CD4-positive, alpha-beta T cell (primary cell): ENCODE data around the gene AIFM2. TPM values are rescaled to one million over a fixed set of nuclear protein-coding genes. Genes with fewer than 3 reads are reported as not detected.
"Not testable (repeated sequence)": the region's sequence is repeated elsewhere in the genome, so short reads cannot be mapped to it uniquely, and the experiment has no call there.

Experiments
- ATAC-seq: fragments of 200-7000 bp; cut with Tn5 transposase; one replicate; pipeline ENCODE4 v1.10.0; 2022; ENCODE audit warnings: mild to moderate bottlenecking; ENCODE audit not compliant: poor library complexity
- CTCF ChIA-PET: fragments of 350-600 bp; sonication (Branson Sonifier 250); formaldehyde crosslinking; loops from one replicate; lab custom pipeline; 2021; ENCODE audit warnings: antibody characterized with exemption, inconsistent platforms; lab: Charles Lee
- POLR2A ChIA-PET: fragments of 350-600 bp; sonication (Branson Sonifier 250); formaldehyde crosslinking; loops from one replicate; lab custom pipeline; 2021; ENCODE audit warnings: antibody characterized with exemption, inconsistent platforms; lab: Charles Lee
- DNase-seq, 14 experiments: peaks; one replicate each; pipeline ENCODE4 v3.0.0-alpha.2; 2013 to 2020; ENCODE audit warnings: mixed read lengths in 2 of 14
- H3K27ac ChIP-seq, 2 donors: one replicate each; pipeline versions ENCODE4 v1.5.1 to v1.7.0; 2013; ENCODE audit warnings: low read length in 2 of 2, low read depth in 1 of 2, mild to moderate bottlenecking in 1 of 2
- H3K27me3 ChIP-seq, 2 experiments: 1 replicate in 1 of 2; 2 replicates in 1 of 2; pipeline versions ENCODE4 v1.6.1 to v1.7.0; 2013; ENCODE audit warnings: low read length in 2 of 2, control low read depth in 1 of 2, mild to moderate bottlenecking in 1 of 2, moderate library complexity in 1 of 2; ENCODE audit not compliant: insufficient read depth in 2 of 2, control insufficient read depth in 1 of 2
- H3K36me3 ChIP-seq: one replicate; pipeline ENCODE4 v1.6.1; 2013; ENCODE audit warnings: low read length, control low read depth; ENCODE audit not compliant: insufficient read depth
- H3K4me1 ChIP-seq: one replicate; pipeline ENCODE4 v1.6.1; 2013; ENCODE audit warnings: low read length, control low read depth; ENCODE audit not compliant: insufficient read depth
- H3K4me3 ChIP-seq: one replicate; pipeline ENCODE4 v1.5.1; 2013; ENCODE audit warnings: mild to moderate bottlenecking, low read length, moderate library complexity
- H3K9me3 ChIP-seq, 2 experiments: 1 replicate in 1 of 2; 2 replicates in 1 of 2; pipeline versions ENCODE4 v1.6.1 to v1.7.0; 2013; ENCODE audit warnings: low read length in 2 of 2, mild to moderate bottlenecking in 2 of 2, control low read depth in 1 of 2, moderate library complexity in 1 of 2; ENCODE audit not compliant: control insufficient read depth in 1 of 2, insufficient read depth in 1 of 2
- H3K27ac Mint-ChIP-seq: one replicate; pipeline ENCODE4 v1.8.0; 2020; ENCODE audit warnings: mixed read lengths
- H3K27me3 Mint-ChIP-seq: one replicate; pipeline ENCODE4 v1.8.0; 2021; ENCODE audit warnings: mixed read lengths
- H3K36me3 Mint-ChIP-seq: one replicate; pipeline ENCODE4 v1.8.0; 2021; ENCODE audit warnings: low read depth, mixed read lengths
- H3K4me1 Mint-ChIP-seq: one replicate; pipeline ENCODE4 v1.8.0; 2021; ENCODE audit warnings: low read depth, mixed read lengths
- H3K4me3 Mint-ChIP-seq: one replicate; pipeline ENCODE4 v1.8.0; 2020; ENCODE audit warnings: mild to moderate bottlenecking, mixed read lengths
- H3K9me3 Mint-ChIP-seq: one replicate; pipeline ENCODE4 v1.8.0; 2020; ENCODE audit warnings: mixed read lengths
- intact Hi-C, 2 experiments: fragments of 100-400 bp; cut with DNase I in 1 of 2; cut with micrococcal nuclease in 1 of 2; formaldehyde crosslinking; loops; one replicate each; pipeline versions ENCODE4 v1.15.1 to v1.9.0; 2023 to 2025; cut with DNase I, micrococcal nuclease
- total RNA-seq, 174 experiments: library from RNA in 2 of 174; stranded (reverse) in 2 of 174; gene quantifications; one replicate each; pipeline ENCODE4 v1.2.3 and lab custom pipeline; 2021 to 2026
- TF ChIP-seq, protein P1 (sequence below): fragments of 200-600 bp; IDR thresholded peaks from one replicate; pipeline ENCODE4 v1.8.0; 2022; ENCODE audit warnings: antibody characterized with exemption, mild to moderate bottlenecking

AIFM2 gene
- total RNA-seq, 2 experiments from 2014 or later = 2.3 to 2.5 TPM

DNA sequence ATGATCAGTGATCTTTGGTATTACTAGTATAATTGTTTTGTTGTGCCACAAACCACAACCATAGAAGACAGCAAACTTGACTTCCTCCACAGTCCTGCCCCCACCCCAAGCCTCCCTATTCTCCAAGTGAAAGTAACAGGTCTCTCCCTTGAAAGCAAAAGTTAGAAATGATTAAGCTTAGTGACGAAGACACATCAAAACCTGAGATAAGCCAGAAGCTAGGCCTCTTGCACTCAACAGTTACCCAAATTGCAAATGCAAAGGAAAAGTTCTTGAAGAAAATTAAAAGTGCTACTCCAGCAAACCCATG, 30.2 kb upstream of the AIFM2 start:
- Histone ChIP-seq H3K36me3 (peaks cover 76% of the 10 kb centered on the region), H3K27ac (peak overlapping the region in 1 of 2 donors; percentile 49), H3K27me3 (no peaks in the 10 kb centered on the region), H3K9me3 (no peaks in the 10 kb centered on the region), H3K4me1 (peaks cover 44% of the 10 kb centered on the region), H3K4me3 (peak overlapping the region; percentile 4)
- intact Hi-C loops = no loop called here
- TF ChIP-seq, protein P1, sequence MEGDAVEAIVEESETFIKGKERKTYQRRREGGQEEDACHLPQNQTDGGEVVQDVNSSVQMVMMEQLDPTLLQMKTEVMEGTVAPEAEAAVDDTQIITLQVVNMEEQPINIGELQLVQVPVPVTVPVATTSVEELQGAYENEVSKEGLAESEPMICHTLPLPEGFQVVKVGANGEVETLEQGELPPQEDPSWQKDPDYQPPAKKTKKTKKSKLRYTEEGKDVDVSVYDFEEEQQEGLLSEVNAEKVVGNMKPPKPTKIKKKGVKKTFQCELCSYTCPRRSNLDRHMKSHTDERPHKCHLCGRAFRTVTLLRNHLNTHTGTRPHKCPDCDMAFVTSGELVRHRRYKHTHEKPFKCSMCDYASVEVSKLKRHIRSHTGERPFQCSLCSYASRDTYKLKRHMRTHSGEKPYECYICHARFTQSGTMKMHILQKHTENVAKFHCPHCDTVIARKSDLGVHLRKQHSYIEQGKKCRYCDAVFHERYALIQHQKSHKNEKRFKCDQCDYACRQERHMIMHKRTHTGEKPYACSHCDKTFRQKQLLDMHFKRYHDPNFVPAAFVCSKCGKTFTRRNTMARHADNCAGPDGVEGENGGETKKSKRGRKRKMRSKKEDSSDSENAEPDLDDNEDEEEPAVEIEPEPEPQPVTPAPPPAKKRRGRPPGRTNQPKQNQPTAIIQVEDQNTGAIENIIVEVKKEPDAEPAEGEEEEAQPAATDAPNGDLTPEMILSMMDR = no peak
- Mint-ChIP-seq H3K36me3 (peaks cover 86% of the 10 kb centered on the region), H3K9me3 (no peaks in the 10 kb centered on the region), H3K27ac (peak overlapping the region; percentile 80), H3K27me3 (no peaks in the 10 kb centered on the region), H3K4me3 (peak overlapping the region; percentile 59), H3K4me1 (peaks cover 79% of the 10 kb centered on the region)
- ATAC-seq (peak; percentile 81), DNase-seq (peak in 8 of 14 experiments; percentile 18 to 88 (median 52))
- POLR2A ChIA-PET = interaction anchor here (0.8 to 1.4 kb wide), 3 partner anchors 16 to 71 kb away, joined by 3 to 23 read pairs (median 3); partner anchors contain the start of gene TYSND1
- CTCF ChIA-PET = interaction anchor here (0.8 kb wide), 1 partner anchor 17 kb away, joined by 6 read pairs; no protein-coding TSS in a partner anchor

DNA sequence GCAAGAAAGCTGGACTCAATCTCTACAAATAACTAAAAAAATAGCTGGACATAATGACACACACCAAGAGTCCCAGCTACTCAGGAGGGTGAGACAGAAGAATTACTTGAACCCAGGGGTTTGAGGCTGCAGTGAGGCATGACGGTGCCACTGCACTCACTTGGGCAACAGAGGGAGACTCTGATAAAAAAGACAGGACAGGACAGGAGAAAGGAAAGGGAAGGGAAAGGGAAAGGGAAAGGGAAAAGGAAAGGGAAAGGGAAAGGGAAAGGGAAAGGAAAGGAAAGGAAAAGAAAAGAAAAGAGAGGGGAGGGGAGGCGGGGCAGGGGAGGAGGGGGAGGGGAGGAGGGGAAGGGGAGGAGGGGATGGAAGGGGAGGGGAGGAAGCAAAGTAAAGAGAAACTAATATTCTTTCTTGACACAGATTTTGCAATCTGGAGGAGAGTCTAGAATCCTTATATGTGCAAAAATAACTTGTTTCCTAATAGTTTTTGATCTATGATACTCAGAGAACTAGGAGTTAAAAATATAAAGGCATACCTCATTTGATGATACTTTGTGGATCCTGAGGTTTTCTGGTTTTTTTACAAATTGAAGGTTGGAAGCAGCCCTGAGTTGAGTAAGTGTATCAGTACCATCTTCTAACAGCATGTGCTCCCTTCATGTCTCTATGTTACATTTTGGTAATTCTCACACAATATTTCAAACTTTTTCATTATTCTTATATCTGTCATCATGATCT, 29.7 kb upstream of the AIFM2 start:
- H3K36me3 ChIP-seq = peaks cover 77% of the 10 kb centered on the region
- no peaks in the 10 kb centered on the region for H3K27me3 Mint-ChIP-seq
- H3K4me1 Mint-ChIP-seq = peaks cover 75% of the 10 kb centered on the region
- peak overlapping the region; percentile 4 for H3K4me3 ChIP-seq
- POLR2A ChIA-PET = interaction anchor here (0.8 to 2.1 kb wide), 4 partner anchors 16 to 70 kb away, joined by 3 to 23 read pairs (median 8); partner anchors contain the start of gene TYSND1
- ATAC-seq = no peak
- H3K4me1 ChIP-seq = peaks cover 41% of the 10 kb centered on the region
- H3K9me3 ChIP-seq = no peaks in the 10 kb centered on the region
- intact Hi-C loops = no loop called here
- peak overlapping the region; percentile 80 for H3K27ac Mint-ChIP-seq
- no peaks in the 10 kb centered on the region for H3K9me3 Mint-ChIP-seq
- peak overlapping the region; percentile 33 to 58 for H3K27ac ChIP-seq
- H3K36me3 Mint-ChIP-seq = peaks cover 88% of the 10 kb centered on the region
- CTCF ChIA-PET = interaction anchor here (0.8 to 2.1 kb wide), 2 partner anchors 16 to 17 kb away, joined by 6 to 20 read pairs; partner anchors contain the start of gene TYSND1
- H3K27me3 ChIP-seq = no peaks in the 10 kb centered on the region
- DNase-seq = peak in 1 of 14 experiments; percentile 11
- peak overlapping the region; percentile 59 for H3K4me3 Mint-ChIP-seq
- TF ChIP-seq, protein P1 = no peak

DNA sequence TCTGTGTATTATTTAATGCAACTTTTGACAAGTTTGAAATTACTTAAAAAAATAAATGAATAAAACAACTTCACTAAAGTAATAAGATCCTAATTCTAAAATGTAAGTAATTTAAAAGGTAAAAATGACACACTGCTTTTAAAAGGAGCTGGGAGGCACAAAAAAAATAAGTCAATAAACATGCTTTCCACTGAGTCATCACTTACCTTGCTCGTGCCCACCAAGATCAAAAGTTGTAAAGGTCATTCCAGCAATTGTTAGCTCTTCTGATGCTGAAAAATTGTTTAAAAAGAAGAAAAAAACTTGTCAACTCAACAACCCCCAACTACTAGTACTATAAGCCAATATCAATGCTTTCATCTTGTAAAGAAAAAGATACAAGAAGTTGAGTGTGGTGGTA, 28.2 kb upstream of the AIFM2 start:
- intact Hi-C loops = no loop called here
- Histone ChIP-seq H3K27me3 (no peaks in the 10 kb centered on the region), H3K4me1 (peaks cover 31% of the 10 kb centered on the region), H3K36me3 (peaks cover 76% of the 10 kb centered on the region), H3K27ac (no peak overlapping the region), H3K9me3 (no peaks in the 10 kb centered on the region), H3K4me3 (no peak overlapping the region)
- no peak overlapping the region for H3K4me3 Mint-ChIP-seq
- DNase-seq (no peak), ATAC-seq (no peak)
- POLR2A ChIA-PET = interaction anchor here (2.1 kb wide), 1 partner anchor 14 kb away, joined by 13 read pairs; the partner anchor contains the start of gene TYSND1
- TF ChIP-seq, protein P1 = no peak
- peak overlapping the region; percentile 80 for H3K27ac Mint-ChIP-seq
- peaks cover 66% of the 10 kb centered on the region for H3K4me1 Mint-ChIP-seq
- H3K27me3 Mint-ChIP-seq = no peaks in the 10 kb centered on the region
- no peaks in the 10 kb centered on the region for H3K9me3 Mint-ChIP-seq
- peaks cover 90% of the 10 kb centered on the region for H3K36me3 Mint-ChIP-seq
- CTCF ChIA-PET = interaction anchor here (0.7 to 2.1 kb wide), 2 partner anchors 10 to 14 kb away, joined by 3 to 20 read pairs; partner anchors contain the start of genes SAR1A and TYSND1

DNA sequence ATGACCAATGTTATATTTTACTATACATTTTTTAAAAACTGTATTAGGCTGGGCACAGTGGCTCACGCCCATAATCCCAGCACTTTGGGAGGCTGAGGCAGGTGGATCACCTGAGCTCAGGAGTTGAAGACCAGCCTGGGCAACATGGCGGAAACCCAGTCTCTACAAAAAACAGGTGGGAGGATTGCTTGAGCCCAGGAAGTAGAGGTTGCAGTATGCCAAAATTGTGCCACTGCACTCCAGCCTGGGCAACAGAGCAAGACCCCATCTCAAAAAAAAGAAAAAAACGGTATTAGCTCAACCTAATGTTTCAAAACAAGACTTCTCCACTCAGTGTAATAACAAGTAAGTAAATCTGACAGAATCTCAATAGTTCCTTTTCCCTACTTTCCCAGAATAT, 26.7 kb upstream of the AIFM2 start:
- H3K27me3 Mint-ChIP-seq, H3K27me3 ChIP-seq, H3K4me3 ChIP-seq, H3K9me3 Mint-ChIP-seq, H3K9me3 ChIP-seq, intact Hi-C loops, H3K27ac Mint-ChIP-seq, ATAC-seq, DNase-seq, H3K27ac ChIP-seq, H3K4me3 Mint-ChIP-seq: not testable (repeated sequence)
- POLR2A ChIA-PET = interaction anchor here (2.2 kb wide), 1 partner anchor 13 kb away, joined by 12 read pairs; the partner anchor contains the start of gene TYSND1
- peaks cover 22% of the 10 kb centered on the region for H3K4me1 ChIP-seq
- H3K36me3 ChIP-seq = peaks cover 82% of the 10 kb centered on the region
- CTCF ChIA-PET = interaction anchor here (1.5 kb wide), 1 partner anchor 13 kb away, joined by 6 read pairs; the partner anchor contains the start of gene TYSND1
- H3K4me1 Mint-ChIP-seq = peaks cover 59% of the 10 kb centered on the region
- H3K36me3 Mint-ChIP-seq = peaks cover 93% of the 10 kb centered on the region
